ENCODE measurements around the gene FGF2.

DNA sequence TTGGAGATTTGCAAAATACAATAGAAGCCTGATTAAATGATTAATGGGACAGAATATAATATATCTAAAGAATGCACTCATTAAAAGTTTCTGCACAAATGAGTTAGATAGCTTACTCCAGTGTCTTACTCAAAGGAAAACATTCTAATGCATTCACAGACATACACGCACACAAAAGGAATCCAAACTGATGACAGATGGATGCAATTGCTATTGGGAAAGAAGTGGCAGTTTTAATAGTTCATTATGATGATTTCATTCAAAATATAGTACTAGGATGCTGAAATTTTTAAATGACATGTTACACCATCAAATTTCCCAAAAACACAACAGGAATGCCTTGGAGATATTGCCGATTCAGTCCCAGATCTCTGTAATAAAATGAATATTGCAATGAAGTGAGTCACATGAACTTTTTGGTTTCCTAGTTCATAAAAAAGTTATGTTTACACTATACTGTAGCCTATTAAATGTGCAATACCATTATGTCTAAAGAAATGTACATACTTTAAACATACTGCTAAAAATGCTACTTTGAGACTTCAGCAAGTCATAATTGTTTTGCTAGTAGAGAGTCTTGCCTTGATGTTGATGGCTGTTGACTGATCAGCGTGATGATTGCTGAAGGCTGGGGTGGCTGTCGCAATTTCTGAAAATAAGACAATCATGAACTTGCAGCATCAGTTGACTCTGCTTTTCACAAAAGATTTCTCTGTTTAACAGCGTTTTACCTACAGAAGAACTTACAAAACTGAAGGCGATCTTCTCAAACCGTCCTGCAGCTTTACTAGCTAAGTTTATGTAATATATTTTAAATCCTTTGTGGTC is 48.6 kb upstream of the FGF2 start:
- TF ChIP-seq, protein P1, sequence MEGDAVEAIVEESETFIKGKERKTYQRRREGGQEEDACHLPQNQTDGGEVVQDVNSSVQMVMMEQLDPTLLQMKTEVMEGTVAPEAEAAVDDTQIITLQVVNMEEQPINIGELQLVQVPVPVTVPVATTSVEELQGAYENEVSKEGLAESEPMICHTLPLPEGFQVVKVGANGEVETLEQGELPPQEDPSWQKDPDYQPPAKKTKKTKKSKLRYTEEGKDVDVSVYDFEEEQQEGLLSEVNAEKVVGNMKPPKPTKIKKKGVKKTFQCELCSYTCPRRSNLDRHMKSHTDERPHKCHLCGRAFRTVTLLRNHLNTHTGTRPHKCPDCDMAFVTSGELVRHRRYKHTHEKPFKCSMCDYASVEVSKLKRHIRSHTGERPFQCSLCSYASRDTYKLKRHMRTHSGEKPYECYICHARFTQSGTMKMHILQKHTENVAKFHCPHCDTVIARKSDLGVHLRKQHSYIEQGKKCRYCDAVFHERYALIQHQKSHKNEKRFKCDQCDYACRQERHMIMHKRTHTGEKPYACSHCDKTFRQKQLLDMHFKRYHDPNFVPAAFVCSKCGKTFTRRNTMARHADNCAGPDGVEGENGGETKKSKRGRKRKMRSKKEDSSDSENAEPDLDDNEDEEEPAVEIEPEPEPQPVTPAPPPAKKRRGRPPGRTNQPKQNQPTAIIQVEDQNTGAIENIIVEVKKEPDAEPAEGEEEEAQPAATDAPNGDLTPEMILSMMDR (IDR thresholded peaks at IDR 0.05), result no peak
- no peak for TF ChIP-seq ZFX (IDR thresholded peaks at IDR 0.05; ENCODE audit: borderline replicate concordance)
